Ectodermal cell (in vitro differentiated cells): Measurements from ENCODE around the gene SCN8A.
"Not testable (repeated sequence)": the region's sequence is repeated elsewhere in the genome, so short reads cannot be mapped to it uniquely, and the experiment has no call there.

Experiments used
- H3K27ac ChIP-seq: 2 replicates; pipeline ENCODE4 v1.7.0; 2013; ENCODE audit warnings: mild to moderate bottlenecking, low read depth, low read length; ENCODE audit not compliant: insufficient read depth, poor library complexity, severe bottlenecking
- H3K27me3 ChIP-seq: 2 replicates; pipeline ENCODE4 v1.7.0; 2013; ENCODE audit warnings: mild to moderate bottlenecking, low read length; ENCODE audit not compliant: insufficient read depth, control insufficient read depth, poor library complexity, severe bottlenecking
- H3K36me3 ChIP-seq: one replicate; pipeline ENCODE4 v1.7.0; 2013; ENCODE audit warnings: low read length; ENCODE audit not compliant: control insufficient read depth, insufficient read depth
- H3K4me1 ChIP-seq: one replicate; pipeline ENCODE4 v1.7.0; 2013; ENCODE audit warnings: low read length; ENCODE audit not compliant: control insufficient read depth, insufficient read depth
- H3K4me3 ChIP-seq: 2 replicates; pipeline ENCODE4 v1.7.0; 2013; ENCODE audit warnings: low read depth, low read length, control low read depth; ENCODE audit not compliant: insufficient read depth
- H3K9me3 ChIP-seq: 2 replicates; pipeline ENCODE4 v1.7.0; 2013; ENCODE audit warnings: mild to moderate bottlenecking, low read length, moderate library complexity; ENCODE audit not compliant: control insufficient read depth
- WGBS, 2 experiments: methylation state at CpG; one replicate each; pipeline ENCODE4 v1.1.7; 2013; ENCODE audit warnings: missing lambda C conversion rate in 2 of 2; 5-methylcytosine and 5-hydroxymethylcytosine counted together

Gene SCN8A

GRCh38 chr12:51822261-51822616 is 231.2 kb downstream of the SCN8A start:
- no peaks in the 10 kb centered on the region for H3K27me3 ChIP-seq
- 92 to 95% methylated on average over 16 of the region's 16 CpGs for WGBS, 2 experiments
- no peak overlapping the region for H3K27ac ChIP-seq
- peaks cover 4% of the 10 kb centered on the region for H3K36me3 ChIP-seq
- H3K4me1 ChIP-seq: peaks cover 15% of the 10 kb centered on the region
- no peaks in the 10 kb centered on the region for H3K9me3 ChIP-seq
- H3K4me3 ChIP-seq: no peak overlapping the region

- Histone ChIP-seq H3K27me3 (no peaks in the 10 kb centered on the region), H3K4me1 (peaks cover 22% of the 10 kb centered on the region), H3K9me3 (no peaks in the 10 kb centered on the region), H3K4me3 (no peak overlapping the region), H3K36me3 (peaks cover 4% of the 10 kb centered on the region), H3K27ac (no peak overlapping the region)
- 91 to 98% methylated on average over 4 of the region's 4 CpGs for whole genome bisulfite sequencing, 2 experiments
Measured at GRCh38 chr12:51822956-51823355, 231.9 kb downstream of the SCN8A start.

- Histone ChIP-seq H3K9me3 (no peaks in the 10 kb centered on the region), H3K27ac (no peak overlapping the region), H3K4me3 (no peak overlapping the region), H3K4me1 (peaks cover 32% of the 10 kb centered on the region), H3K27me3 (no peaks in the 10 kb centered on the region), H3K36me3 (peaks cover 4% of the 10 kb centered on the region)
- WGBS, 2 experiments: 56 to 63% methylated on average over 6 of the region's 6 CpGs
Measured at GRCh38 chr12:51823875-51824565, 233.0 kb downstream of the SCN8A start.

- Histone ChIP-seq H3K36me3 (peaks cover 4% of the 10 kb centered on the region), H3K9me3 (no peaks in the 10 kb centered on the region), H3K4me3 (no peak overlapping the region), H3K27ac (no peak overlapping the region), H3K27me3 (no peaks in the 10 kb centered on the region), H3K4me1 (peaks cover 33% of the 10 kb centered on the region)
- 91 to 92% methylated on average over 5 of the region's 5 CpGs for WGBS, 2 experiments
Measured at GRCh38 chr12:51825216-51825615, 234.2 kb downstream of the SCN8A start.

- Histone ChIP-seq H3K4me1 (peaks cover 39% of the 10 kb centered on the region), H3K27ac (no peak overlapping the region), H3K9me3 (no peaks in the 10 kb centered on the region), H3K36me3 (peaks cover 3% of the 10 kb centered on the region), H3K27me3 (no peaks in the 10 kb centered on the region), H3K4me3 (no peak overlapping the region)
- WGBS, 2 experiments: 91 to 95% methylated on average over 4 of the region's 4 CpGs
Measured at GRCh38 chr12:51826881-51827280, 235.8 kb downstream of the SCN8A start.

- H3K9me3 ChIP-seq: no peaks in the 10 kb centered on the region
- H3K27ac ChIP-seq: peak overlapping the region; percentile 53
- 77 to 79% methylated on average over 11 of the region's 11 CpGs for WGBS, 2 experiments
- H3K27me3 ChIP-seq: no peaks in the 10 kb centered on the region
- no peak overlapping the region for H3K4me3 ChIP-seq
- no peaks in the 10 kb centered on the region for H3K36me3 ChIP-seq
- H3K4me1 ChIP-seq: peaks cover 47% of the 10 kb centered on the region
Measured at GRCh38 chr12:51827925-51828818, 237.1 kb downstream of the SCN8A start.

GRCh38 chr12:51829011-51829481 is 238.0 kb downstream of the SCN8A start:
- Histone ChIP-seq H3K4me3 (no peak overlapping the region), H3K9me3 (no peaks in the 10 kb centered on the region), H3K27me3 (no peaks in the 10 kb centered on the region), H3K4me1 (peaks cover 53% of the 10 kb centered on the region), H3K27ac (peak overlapping the region; percentile 84), H3K36me3 (no peaks in the 10 kb centered on the region)
- 3 to 4% methylated on average over 5 of the region's 5 CpGs for WGBS, 2 experiments

- H3K27ac ChIP-seq: peak overlapping the region; percentile 84
- H3K36me3 ChIP-seq: no peaks in the 10 kb centered on the region
- peaks cover 59% of the 10 kb centered on the region for H3K4me1 ChIP-seq
- H3K9me3 ChIP-seq: no peaks in the 10 kb centered on the region
- no peaks in the 10 kb centered on the region for H3K27me3 ChIP-seq
- WGBS, 2 experiments: 77 to 89% methylated on average over 1 of the region's 1 CpG
- no peak overlapping the region for H3K4me3 ChIP-seq
Measured at GRCh38 chr12:51829641-51830040, 238.6 kb downstream of the SCN8A start.

- peaks cover 76% of the 10 kb centered on the region for H3K4me1 ChIP-seq
- WGBS, 2 experiments: 79 to 88% methylated on average over 5 of the region's 5 CpGs
- not testable (repeated sequence) for H3K27me3 ChIP-seq, H3K4me3 ChIP-seq, H3K27ac ChIP-seq, H3K9me3 ChIP-seq, H3K36me3 ChIP-seq
Measured at GRCh38 chr12:51831817-51832216, 240.8 kb downstream of the SCN8A start.

GRCh38 chr12:51832354-51833107 is 241.5 kb downstream of the SCN8A start:
- H3K27me3 ChIP-seq: no peaks in the 10 kb centered on the region
- no peak overlapping the region for H3K4me3 ChIP-seq
- H3K9me3 ChIP-seq: no peaks in the 10 kb centered on the region
- peaks cover 76% of the 10 kb centered on the region for H3K4me1 ChIP-seq
- H3K36me3 ChIP-seq: no peaks in the 10 kb centered on the region
- no peak overlapping the region for H3K27ac ChIP-seq
- WGBS, 2 experiments: 67 to 69% methylated on average over 10 of the region's 10 CpGs
